HG03103 (cell line): ENCODE results near the gene CDIPT.
"Not testable (repeated sequence)": the region's sequence is repeated elsewhere in the genome, so short reads cannot be mapped to it uniquely, and the experiment has no call there.

Experiments used
- ATAC-seq: cut with Tn5 transposase; IDR thresholded peaks from one replicate; pipeline ENCODE4 v1.9.1; 2021; ENCODE audit warnings: low read depth; ENCODE audit not compliant: unreplicated experiment

The CDIPT gene

DNA sequence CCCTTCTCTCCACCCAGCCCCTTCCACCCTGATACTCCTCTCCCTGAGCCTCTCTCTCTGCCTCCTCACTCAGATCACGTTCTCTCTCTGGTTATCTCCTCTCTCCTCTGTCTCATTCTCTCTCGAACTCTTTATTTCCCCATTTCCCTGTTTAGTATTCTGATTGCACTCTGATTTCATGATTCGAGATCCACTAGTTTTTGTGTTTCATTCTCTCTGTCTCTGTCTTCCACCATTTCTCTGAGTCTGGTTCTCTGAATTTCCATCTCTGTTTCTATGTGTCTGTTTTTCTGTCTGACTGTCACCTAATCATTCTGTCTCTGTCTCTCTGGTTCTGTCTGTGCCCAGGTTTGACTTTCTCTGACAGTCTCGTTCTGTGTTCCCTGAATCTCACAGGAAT lies 34.3 kb upstream of the CDIPT start:
- no peak for ATAC-seq

DNA sequence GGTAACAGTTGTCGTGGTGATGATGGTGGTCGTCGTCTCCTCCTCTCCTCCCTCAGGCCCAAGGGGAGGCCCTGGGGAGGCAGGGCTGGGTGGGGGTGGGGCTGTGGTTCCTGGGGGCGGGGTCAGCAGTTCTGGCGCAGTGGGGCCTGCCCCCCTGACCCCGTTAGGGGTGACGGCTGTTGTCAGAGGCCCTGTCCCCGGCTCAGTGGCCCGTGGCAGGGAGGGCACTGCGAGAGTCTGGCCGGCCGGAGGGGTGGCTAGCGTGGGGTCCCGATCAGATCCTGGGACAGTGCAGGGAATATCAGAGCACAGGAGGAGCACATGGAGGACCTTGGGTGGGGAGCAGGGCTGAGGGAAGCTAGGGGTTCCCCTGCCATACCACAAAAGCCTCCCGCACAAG lies 33.8 kb upstream of the CDIPT start:
- ATAC-seq = no peak

DNA sequence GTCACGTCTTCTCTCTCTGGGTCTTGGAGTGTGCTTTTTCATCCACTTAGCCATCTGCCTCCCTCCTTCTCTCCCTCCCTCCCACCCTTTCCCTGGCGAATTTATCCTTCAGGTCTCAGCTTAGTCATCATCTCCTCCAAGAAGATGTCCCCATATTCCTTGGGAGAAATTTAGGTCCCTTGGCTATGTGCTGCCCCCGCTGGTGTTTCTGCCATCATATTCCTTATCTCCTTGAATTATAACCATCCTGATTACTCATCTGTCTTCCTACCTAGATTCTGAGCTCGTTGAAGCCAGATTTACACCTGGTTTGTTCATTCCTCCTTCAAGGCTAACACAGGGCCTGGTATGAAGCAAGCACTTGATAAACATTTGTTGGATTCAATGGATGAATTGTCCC lies 31.3 kb upstream of the CDIPT start:
- no peak for ATAC-seq

DNA sequence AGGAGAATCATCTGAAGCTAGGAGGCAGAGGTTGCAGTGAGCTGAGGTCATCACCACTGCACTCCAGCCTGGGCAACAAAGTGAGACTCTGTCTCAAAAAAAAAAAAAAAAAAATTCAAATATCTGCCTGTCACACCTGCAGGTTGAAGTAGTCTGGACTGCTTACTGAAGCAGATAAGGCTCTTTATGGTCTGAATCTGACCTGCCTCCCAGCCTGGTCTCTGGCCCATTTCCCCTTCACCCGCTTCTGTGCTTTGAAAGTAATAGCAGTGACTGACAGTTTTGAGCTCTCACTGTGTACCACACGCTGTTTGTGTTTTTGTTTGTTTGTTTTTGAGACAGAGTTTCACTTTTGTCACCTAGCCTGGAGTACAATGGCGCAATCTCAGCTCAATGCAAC lies 30.5 kb upstream of the CDIPT start:
- no peak for ATAC-seq

DNA sequence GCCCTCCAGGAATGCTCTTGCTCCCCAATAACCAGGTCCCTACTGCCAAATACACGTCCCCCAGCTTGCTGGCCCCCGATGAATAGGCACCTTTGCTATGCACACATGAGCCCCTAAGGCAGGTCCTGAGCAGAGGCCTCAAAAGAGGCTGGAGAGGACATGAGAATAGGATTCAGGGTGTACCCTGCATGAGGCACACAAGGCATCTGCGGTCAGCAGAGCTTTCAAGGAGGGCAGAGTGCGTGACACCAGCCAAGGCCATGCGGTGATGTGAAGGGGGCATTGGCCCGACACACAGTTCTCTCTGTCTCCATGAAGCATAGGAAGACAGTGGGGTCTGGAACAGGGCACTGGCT lies 29.4 kb upstream of the CDIPT start:
- no peak for ATAC-seq

DNA sequence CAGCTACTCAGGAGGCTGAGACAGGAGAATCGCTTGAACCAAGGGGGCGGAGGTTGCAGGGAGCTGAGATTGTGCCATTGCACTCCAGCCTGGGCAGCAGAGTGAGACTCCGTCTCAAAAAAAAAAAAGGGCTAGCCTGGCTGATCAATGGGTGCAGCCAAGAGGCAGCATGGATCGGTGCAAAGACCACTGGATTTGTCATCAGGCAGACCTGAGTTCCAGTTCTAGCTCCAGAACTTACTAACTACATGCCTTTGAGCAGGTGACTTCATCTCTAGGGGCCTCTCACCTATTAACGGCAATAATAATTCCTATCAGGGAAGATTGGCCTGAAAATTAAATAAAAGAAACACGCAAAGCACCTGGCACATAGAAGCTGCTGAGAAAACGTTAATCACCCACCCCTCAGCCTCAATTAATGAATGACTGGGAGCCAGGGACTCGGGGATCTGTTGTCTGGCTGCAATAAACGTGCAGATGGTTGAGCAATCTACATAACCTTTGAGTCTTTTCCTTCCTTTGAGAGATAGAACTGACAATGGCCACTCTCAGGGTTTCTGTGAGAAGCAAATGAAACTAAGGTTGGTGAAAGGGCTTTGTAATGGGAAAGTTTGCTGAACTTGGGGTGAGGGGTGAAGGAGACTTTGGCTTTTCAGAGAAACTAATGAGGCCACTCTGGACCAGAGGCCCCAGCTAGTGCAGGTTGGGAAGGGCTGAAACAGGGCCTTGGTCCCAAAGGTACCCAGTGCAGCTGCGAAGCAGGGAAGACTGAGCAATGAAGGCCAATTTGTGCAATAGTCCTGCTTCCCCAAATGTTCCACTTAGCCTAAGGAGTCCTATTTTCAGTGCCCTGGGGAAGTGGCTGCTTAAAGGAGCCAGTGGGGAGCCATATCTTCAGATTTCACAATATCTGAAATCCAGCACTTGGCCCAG lies 28.8 kb upstream of the CDIPT start:
- no peak for ATAC-seq

DNA sequence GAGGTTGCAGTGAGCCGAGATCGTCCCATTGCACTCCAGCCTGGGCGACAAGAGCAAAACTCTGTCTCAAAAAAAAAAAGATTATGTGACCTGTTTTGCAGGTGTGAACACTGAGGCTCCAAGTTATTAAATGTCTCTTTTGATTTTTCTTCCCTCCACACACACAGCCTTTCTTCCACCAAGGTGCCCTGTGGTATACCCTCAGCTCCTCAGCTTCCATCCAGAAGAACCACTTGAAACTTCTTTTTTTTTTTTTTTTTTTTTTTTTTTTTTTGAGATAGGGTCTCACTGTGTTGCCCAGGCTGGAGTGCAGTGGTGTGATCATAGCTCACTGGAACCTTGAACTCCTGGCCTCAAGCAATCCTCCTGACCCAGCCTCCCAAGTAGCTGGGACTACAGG lies 26.3 kb upstream of the CDIPT start:
- not testable (repeated sequence) for ATAC-seq

DNA sequence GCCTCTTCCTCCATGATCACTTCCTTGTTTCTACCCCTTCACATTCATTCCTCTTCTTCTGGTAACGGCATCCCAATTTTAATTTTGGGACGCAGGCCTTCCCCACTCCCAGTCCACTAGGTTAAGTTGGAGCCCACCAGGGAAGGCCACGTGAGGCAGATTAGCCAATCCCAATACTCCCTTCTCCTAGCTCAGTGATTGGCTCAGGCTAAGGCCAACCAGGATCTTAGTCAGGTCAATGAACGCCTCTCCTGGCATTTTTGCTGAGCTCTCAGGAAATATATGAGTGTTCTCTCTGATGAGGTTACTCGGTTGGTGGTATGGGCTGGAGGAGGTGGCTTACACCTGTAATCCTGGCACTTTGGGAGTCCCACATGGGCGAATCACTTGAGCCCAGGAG lies 21.0 kb upstream of the CDIPT start:
- ATAC-seq = no peak

DNA sequence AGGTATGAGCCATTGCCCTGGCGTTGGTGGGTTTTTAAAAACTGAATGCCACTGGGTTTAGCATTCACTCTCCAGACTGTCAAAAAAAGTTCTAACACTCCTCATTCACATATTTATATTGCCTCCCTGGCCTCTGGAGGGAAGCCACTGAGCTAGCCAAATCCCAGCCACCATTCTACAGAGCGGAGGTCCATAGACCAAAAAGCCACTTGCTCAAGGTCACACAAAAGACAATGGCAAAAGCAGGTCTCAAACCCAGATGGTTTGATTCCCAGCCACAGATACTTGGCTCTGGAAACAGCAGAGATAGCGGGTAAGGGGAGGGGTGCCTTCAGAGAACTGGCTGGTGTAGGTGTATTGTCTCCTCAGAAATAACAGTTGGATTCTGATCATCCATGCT lies 18.0 kb upstream of the CDIPT start:
- ATAC-seq = no peak

DNA sequence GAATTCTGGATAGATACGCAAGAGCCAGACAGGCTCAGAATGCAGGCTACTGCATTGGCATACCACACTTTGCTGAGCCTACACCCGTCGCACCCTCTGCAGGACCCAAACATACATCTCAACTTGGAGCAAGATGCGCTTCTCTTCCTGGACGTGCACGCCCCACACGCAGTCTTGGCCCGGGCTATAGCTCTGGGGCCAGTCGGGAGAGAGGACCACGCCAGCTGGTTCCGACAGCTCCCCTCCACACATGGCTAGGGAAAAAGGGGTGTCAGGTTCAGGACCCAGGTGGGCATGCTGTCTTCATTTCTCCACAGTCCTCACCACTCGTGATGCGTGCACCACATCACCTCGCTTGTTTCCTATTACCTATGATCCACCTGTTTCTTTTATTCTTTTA lies 15.1 kb upstream of the CDIPT start:
- no peak for ATAC-seq

DNA sequence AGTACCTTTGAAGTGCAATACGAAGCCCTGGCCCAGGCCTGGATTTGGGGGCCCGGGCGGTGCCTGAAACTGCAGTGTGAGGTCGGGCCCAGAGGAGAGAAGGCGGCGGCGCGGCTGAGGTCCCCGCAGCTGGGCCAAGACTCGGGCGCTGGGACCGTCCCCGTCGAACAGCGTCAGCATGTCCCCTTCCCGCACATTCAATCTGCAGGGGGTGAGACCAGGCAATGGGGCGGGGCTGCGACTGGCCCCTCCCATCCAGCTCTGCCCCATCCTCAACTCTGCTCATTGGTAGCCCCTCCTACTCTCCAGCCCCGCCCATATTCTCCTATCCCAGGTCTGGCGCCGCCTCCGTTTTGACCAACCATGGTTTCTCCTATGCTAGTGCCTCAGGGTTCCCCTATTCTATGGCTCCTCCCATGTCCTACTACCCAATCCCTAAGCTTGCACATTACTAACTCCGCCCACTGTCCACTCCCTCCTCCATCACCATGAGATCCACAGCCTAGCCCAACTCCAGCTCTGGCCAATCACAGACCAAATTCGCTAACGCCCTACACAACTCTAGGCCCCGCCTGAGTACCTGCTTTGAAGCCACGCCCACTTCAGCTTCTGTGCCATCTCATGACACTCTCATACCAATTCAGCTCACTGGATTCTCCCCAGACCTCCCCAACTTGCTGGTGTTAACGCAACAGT lies 14.4 kb upstream of the CDIPT start:
- no peak for ATAC-seq

DNA sequence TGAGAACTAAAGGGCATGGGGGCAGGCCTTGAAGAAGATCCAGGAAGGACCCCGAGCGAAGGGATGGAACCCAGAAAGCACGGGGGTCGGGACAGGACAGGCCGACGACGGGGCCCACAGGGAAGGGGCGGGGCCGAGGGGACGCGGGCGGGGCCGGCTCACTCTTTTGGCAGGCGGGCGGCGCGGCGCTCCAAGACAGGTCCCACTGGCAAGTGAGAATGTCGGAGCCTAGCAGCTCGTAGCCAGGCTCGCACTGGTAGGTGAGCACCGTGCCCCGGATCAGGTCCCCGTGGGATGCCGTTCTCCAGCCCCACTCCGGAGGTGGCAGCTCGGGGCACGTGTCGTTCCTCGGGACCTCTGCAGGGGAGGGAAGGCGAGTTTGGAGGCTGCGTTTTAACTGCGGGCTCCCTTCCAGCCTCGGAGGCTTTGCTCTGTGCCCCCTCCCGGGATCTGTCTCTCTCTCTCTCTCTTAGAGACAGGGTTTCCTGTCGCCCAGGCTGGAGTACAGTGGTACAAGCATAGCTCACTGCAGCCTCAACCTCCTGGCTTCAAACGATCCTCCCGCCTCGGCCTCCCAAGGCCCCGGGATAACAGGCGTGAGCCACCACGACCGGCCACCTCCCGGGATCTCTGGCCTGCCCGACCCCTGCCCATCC lies 13.7 kb upstream of the CDIPT start:
- ATAC-seq = no peak

DNA sequence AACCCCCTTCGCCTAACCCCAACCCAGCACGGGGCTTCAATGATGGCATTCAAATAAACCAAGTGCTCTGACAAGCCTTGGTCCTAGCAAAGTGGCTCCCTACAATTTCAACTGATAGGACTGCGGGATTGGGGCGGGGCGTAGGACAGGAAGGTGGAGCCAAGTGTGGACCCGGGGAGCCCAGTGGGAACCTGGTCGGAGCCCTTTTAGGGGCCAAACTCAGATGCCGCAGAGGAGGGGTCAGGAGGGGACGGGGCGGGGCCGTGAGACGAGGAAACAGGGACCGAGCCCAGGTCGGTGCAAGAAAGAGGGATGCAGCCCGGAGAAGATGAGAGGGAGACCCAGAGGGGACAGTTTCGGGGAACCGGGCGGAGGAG lies 13.2 kb upstream of the CDIPT start:
- ATAC-seq = no peak

DNA sequence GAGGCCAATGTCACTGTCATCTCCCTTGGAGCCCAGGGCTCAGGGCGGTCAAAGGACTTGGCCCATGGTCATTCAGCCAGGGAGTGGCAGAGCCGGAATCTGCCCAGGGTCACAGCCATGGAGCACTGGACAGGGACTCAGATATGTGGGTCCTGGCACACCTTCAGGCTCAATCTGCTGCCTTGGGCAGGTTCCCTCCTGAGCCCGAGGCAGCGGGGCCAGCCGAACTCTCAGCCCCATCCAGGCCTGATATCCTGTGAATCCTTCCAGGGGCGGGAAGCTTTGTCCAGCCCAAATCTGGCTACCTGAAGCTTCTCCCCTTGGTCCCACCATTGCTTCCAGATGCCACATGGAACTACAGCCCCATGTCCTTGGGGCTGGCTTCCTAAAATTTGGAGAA lies 12.2 kb upstream of the CDIPT start:
- ATAC-seq = no peak

DNA sequence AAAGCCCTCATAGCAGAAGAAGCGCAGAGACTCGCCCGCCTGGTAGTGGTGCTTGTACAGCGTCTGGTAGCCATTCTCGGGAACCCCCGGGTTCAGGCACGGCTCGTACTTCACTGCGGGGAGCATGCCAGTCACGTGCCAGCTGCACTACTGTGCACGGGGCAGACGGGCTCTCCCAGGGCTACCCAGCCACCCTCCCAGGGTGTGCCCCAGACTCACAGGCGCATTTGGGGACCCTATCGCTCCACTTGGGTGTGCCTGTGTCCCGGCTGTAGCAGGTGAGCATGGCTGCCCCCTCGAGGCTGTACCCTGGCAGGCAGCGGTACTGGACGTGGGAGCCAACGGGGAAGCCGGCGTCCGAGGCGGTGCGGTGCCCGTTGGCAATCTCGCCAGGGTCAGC lies 10.3 kb upstream of the CDIPT start:
- no peak for ATAC-seq

DNA sequence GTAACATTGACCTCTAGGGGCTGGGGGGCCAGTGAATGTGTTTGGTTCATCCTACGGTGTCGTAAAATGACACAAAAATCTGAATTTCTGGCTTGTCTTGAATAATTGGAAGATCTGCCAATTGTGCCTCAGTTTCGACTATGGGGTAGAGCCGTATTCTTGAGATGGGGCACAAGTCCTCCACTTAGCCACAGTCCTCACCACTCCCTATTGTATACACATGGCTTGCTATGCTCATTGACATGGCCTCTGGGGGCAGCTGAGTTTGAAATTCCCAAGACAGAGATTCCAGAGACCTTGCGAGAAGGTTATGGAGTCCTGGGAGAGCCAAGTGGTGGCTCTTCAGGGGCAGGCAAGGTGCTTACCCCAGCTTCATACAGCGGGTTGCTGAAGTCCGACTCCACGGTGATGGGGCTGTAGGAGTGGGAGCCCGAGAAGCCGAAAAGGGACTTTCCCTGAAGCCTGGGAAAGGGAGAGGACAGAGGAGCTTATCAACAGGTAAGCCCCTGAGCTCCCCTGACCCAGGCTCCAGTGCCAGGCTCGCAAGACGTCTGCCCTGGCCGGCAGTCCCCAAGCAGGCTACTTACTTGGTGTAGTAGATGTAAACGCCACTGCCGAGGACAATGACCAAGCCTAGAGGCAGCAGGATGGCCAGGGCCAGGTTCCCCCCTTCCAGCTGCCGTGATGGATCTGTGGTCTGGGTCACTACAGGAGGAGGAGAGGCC lies 9.0 kb upstream of the CDIPT start:
- ATAC-seq = no peak

DNA sequence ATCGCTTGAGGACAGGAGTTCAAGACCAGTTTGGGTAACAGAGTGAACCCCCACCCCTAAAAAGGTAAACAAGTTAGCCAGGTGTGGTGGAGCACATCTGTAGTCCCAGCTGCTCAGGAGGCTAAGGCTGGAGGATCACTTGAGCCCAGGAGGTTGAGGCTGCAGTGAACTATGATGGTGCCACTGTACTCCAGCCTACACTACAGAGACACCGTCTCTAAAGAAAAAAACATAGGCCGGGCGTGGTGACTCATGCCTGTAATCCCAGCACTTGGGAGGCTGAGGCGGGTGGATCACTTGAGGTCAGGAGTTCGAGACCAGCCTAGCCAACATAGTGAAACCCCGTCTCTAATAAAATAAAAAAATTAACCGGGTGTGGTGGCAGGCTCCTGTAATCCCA lies 6.0 kb upstream of the CDIPT start:
- ATAC-seq = not testable (repeated sequence)

DNA sequence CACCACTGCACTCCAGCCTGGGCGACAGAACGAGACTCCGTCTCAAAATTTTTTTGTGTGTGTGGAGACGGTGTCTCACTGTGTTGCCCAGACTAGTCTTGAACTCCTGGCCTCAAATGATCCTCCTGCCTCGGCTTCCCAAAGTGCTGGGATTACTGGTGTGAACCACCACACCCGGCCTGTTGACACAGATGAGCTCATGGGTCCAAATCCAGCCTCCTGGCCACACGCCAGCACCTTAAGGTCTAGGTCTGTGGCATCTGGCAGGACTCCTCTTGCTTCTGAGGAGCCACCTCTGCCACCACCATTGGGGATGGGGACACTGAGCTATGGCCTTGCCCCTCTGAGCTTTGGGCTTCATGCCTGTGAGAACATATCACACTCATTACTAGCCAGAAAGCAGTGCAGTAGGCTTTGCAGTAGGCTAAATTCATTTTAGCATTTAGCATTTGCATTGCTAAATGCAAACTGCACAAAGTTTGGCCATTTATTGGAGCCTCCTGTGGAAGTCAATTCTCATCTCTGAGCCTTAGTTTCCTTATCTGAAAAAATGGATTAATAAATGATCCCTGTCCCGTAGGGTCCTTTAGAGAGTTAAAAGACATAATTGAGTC lies 5.5 kb upstream of the CDIPT start:
- ATAC-seq = no peak

DNA sequence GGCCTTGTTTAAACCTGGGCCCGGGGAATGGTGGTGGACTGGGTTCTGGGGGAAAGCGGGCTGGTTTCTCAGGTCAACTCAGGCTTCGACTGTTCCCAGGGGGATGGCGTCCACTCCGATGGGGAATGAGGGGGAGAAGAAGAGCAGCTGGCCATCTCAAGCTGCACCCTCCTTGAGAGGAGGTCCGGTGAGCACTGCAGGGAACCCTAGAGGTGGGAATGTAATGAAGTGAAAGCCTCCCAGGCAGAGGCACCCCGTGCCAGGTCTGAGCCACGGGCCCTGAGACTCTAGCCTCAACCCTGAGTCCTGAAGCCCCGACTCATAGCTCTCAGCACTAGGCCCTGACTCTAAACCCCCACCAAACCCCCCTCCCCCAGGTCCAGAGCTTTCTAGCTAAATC lies 1.2 kb upstream of the CDIPT start:
- no peak for ATAC-seq

DNA sequence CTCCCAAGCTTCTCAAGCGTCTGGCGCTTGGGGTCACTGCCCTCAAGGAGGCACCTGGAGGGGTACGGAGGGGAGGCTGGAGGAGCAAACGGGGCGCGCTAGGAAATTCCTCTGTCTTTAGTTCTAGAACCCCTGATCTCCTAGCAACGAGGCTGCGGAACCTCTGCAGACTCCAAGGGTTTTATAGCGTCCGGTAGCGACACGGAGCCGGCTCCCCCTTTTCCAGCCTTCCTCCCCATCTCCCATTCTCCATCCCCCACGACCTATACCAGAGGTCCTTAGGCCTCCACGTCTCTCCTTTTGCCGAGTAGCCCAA lies 601 bp upstream of the CDIPT start:
- no peak for ATAC-seq

DNA sequence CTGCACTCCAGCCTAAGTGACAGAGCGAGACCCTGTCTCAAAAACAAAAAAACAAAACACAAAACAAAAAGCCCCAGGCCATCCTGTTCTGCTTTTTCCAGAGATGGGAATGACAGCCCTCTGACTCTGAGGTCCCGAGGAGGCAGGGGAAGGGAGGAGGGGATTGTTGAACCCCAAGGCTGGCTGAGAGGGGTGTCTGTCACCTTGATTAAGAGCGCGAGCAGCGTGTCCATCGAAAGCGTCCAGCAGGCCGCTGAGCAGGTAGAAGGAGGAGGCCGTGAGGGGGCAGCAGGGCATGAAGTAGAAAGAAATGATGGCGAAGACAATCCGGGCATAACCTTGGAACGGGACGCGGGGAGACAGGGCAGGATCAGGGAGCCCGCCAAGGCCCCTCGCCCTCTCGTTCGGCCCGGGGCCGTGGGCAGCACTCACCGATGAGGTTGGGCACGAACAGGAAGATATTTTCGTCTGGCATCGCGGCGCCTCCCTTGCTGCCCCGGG lies 593 bp downstream of the CDIPT start:
- no peak for ATAC-seq
